HG02798 (cell line): Measurements from ENCODE around the gene NAV2.
"Not testable (repeated sequence)": the region's sequence is repeated elsewhere in the genome, so short reads cannot be mapped to it uniquely, and the experiment has no call there.

Experiments
- ATAC-seq: cut with Tn5 transposase; IDR thresholded peaks from one replicate; pipeline ENCODE4 v1.9.1; 2021; ENCODE audit warnings: mild to moderate bottlenecking; ENCODE audit not compliant: unreplicated experiment, poor library complexity

The NAV2 gene

DNA sequence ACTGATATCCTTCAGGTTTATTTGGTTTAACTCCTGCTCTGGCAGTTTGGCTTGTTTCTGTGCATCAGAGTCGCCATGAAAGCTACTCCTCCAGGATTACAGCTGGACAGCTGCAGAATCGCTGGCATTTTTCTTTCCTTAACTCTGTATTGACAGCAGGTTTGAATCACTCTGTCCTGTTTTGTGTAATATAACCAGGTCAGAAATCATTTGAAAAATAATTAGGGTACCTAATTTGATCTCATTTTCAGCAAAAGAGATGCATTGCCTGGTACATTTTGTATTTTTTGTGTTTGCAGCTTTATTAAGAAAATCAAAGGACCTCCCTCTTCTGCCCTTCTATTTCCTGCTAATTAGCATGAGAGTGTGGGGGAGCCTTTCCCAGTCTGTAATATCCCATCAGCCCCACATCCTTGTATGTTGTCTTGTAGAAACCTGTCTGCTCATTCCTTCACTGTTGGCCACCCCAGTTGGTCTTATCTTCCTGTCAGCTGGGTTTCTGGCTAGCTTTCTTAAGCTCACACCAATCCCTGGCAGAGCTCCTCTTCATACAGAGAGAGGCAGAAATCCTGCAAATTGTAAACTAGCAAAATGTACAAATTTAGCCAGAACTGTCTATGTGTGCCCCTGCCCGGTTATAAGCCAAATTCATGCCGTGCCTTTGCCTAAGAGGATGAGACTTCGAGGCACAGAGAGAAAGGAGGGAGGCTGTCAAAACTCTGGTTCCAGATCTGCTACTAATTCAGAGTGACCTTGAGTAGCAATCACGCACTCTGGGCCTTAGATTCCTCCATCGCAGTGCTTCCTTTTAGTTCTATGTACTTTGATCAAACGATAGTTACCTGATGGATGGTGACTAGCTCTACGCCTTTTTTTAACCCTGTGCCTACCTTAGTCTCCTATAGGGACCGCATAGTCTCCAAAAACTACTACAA, 200.6 kb downstream of the NAV2 start:
- ATAC-seq, result no peak

DNA sequence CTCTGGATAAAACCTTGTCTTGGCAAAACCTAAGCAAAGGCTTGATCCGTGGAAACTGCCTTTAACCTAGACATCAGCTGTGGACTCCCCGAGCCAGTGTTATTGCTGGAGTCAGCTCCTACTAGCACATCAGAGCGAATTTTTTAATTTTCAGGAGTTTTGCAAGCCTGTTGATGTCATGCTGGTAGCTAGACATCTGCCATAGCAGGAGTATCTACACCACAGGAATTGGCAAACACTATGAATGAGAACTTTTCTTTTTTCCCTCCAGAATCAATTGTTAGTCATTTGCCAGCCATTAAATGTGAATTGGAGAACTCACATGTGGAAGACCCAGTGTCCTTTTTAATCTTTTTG, 201.2 kb downstream of the NAV2 start:
- no peak for ATAC-seq

DNA sequence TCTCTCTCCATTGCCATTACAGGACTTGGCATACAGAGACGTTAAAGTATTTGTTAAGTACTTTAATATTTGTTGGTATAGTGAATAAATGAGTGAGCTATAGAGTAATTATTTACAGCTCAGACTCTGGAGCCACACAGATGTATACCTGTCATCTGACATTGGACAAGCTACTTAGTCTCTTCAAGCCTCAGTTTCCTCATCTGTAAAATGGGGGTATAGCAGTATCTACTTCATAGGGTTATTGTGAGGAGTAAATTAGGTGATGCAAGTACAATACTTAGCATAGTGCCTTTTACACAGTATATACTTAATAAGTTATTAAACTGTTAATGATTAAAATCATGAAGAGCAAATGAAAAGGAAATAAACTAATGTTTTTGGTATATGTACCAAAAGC, 203.2 kb downstream of the NAV2 start:
- no peak for ATAC-seq

DNA sequence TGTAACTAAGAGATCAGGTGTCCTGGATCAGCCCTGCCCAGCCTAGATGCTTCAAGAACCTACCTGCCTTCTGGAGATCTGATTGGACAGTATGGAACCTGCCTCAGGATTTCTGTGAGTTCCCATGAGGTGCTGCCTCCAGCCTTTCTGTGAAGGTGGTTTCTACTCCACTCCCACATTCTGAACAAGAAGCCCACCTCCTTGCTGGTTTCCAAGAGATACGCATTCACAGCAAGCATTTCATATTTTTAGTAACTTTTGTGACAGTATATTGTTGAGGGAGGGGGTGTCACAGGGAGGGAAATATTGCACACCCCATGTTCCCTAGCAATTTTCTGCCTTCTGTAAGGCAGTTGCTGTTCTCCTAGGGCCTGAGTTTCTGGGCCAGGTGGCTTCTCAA, 204.4 kb downstream of the NAV2 start:
- no peak for ATAC-seq

DNA sequence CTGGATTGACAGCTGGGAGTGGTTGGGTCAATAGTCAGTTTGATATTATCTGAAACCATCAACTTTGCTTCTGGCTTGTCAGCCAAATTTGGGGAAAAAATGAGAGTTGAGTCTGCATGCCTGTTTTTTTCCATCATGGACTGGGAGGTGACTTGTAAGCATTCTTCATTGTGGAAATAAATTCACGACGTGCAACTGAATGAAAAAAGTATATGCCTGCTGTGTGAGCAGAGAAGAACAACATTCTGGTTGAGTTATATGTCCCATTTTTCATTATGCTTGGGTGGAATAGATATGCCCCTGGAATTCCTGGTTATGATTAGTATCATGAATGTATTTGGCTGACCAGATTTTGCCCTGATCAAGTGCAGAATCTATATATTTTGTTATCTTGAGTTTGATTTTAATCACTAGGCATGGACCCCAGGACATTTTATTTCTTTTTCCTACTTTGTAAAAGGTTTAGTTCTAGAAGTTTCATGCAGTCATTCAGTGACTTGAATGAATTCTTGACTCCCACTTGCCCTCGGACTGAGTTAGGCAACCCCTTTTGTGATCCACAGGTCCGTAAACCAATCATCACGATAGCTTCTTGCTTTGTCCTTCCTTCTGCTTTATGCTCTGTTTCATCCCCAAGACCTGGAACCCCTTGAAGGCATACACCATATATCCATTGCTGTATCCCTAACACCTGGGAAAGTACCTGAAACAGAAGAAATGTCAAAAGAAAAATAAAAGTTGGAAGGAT, 205.8 kb downstream of the NAV2 start:
- no peak for ATAC-seq

DNA sequence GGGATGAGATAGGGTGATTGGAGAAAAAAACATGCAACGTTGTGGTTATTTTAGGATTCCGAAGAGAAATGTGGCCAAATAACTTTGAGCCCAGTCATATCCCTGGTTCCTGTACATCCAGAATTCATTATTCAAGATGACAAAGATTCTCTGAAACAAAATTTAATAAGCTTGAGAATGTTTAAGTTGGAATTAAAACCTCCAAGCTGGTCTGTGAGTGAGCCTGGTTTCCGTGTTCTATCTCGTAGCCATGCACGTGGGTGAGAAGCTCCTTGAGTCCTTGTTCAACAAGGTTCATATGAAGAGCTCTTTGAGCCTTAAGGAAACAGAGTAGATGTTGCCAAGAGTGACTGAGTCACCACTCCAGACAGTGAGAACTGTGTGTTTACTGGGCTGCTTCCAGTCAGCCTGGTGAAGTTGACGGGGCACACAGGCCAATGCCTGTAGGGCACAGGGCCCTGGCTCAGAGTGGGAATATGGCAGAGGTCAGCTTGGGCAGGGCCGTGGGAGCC, 206.5 kb downstream of the NAV2 start:
- ATAC-seq, result no peak

DNA sequence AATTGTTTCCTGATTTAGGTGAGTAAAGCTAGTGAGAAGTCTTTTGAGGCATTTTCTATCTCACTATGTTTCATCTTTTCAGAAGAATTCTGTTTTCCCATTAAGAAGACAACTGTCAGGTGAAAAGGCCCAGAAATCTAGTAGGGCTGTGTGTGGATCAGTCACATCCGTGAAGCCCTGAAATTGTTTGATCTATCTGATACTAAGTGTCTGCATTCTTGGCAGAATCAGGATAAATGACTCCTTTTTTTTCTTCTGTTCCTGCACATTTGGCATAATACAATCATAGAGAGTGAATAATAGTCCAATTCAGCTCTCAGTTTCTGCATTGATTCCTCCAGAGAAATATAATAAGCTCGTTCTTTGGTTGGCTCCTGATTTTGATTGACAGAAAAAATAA, 208.3 kb downstream of the NAV2 start:
- ATAC-seq, result no peak

DNA sequence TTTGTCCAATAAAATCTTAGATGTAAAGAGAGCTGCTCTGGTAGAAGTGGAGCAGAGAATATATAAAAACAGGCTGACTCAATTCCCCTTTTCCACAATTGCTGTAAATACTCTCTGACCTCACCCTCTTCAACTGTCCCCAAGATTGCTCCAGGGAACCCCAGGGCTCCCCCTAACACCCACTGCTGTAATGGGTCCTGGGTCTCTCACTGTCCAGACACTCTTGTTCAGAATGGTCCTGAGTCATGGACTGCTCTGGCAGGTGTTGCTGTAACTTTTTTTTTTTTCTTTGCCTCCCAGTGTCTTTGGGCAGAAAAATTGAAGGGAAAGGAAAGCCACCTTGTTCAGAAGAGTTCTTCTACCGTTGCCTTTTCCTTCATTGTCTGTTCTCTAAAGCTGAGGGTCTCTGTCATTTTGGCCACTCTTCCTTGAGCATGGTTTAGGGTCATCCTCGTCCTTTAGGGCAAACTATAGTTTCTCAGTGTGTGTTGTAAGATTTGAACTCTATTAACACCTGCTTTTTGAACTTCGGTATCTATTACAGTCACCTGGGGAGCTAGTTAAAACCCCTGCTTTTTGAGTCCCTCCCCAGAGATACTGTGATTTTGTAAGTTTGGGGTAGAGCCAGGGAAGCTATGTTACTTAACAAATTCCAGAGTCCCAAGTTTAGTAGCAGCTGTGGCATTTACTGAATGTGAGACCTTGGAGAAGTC, 209.5 kb downstream of the NAV2 start:
- ATAC-seq, result no peak

DNA sequence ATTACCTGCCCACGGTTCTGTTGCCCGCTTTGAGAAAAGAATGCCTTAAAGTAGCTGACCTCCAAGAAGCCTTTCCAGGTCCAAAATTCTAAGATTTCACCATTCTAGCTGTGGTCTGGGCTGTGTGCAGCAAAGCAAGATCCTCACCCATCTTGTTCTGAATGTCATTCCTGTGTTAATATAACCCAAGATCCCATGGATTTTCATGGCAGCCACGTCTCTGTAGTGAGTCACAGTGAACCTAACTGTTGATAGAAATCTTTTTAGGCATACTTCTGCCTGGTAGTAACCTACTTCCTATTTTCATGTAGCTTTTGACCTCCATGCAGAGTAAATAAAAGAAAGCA, 210.0 kb downstream of the NAV2 start:
- no peak for ATAC-seq

DNA sequence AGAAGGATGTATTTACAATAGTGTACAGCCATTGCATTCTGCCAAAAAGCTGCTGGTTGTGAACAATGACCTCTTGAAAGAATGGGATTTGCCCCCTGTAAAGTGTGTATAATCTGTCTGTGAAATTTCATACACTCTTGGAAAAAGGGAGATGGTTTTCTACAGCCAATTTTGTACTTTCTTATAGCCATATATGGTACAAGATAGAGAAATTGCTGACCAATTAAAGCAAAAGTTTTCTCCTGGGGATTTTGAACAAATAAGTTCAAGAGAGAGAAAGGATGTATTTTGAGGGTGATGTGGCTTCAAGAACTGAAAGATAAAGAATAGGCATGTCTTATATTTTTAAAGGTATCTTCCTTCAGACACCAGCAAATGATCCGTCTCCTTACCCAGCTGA, 211.0 kb downstream of the NAV2 start:
- ATAC-seq, result no peak

DNA sequence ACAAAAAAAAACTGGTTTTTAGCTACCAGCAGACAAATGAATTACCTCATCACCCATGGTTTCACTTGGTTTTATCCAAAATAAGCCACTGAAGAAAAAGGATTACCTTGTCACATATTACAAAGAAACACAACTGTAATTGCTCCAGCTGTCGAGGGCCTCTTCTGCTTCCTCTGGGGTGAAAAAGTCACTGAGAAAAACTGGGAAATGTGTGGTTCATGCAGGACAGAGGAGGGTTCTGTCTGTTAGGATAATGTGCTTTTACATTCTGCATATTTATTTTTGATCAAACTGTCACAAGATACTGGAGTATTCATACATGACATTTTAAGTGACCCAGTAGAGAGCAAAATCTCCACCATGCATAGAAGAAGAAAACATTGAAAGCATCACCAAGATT, 211.7 kb downstream of the NAV2 start:
- no peak for ATAC-seq

DNA sequence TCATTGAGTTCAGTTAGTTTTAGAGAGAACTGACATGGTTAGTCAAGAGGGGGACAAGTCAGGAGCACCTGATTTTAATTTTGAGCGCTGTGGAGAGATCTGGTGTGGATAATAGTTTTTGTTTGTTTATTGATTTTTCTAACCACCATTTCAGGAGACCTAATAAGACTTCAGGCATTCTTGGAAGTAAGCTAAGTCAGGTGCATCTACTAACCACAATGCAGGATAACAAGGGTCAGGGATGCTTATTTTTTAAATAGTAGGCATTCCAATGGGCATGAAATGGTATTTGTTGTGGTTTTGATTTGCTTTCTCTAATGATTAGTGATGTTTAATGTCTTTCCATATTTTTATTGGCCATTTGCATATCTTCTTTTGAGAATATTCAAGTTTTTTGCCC, 212.1 kb downstream of the NAV2 start:
- ATAC-seq, result no peak

DNA sequence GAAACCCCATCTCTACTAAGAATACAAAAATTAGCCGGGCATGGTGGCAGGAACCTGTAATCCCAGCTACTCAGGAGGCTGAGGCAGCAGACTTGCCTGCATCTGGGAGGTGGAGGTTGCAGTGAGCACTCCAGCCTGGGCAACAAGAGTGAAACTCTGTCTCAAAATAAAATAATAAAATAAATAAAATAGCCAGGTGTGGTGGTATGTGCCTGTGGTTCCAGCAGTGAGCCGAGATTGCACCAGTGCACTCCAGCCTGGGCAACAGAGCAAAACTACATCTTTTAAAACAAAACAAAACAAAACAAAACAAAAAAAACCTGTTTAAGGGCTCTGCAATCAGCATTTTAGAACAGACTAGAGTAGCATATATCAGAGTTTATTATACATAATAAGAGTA, 214.8 kb downstream of the NAV2 start:
- not testable (repeated sequence) for ATAC-seq

DNA sequence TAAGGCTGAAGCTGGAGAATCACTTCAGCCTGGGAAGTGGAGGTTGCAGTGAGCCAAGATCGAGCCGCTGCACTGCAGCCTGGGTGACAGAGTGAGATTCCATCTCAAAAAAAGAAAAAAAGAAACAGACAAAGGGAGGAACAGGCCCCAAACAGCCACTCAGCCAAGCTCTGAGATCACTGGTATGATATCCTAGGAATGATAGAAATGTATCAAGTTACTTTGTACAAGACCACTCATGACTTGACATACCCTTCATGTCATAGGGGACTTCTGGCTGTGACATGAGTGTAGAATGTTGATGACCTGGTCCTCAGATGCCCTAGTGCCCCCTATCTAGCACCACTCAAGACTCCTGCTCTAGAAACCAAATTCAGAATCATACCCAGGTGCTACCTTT, 216.5 kb downstream of the NAV2 start:
- no peak for ATAC-seq

DNA sequence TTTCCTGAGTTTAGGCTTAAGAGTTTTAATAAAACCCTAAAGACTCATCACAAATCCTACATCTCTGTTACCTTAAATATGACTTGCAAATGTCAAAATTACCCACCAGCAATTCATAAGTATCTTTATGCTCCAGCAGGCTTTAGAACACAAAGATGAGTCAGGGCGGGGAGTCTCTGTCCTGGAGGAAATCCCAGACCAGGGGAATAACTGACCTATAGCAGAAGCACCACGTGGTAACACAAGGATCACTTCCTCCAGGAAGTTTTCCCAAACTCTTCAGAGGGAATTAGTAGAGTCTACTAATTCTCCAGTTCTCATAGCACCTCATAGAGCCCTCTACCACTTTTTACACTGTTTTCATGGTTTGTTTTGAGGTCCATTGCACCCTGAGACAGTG, 217.0 kb downstream of the NAV2 start:
- ATAC-seq, result no peak

DNA sequence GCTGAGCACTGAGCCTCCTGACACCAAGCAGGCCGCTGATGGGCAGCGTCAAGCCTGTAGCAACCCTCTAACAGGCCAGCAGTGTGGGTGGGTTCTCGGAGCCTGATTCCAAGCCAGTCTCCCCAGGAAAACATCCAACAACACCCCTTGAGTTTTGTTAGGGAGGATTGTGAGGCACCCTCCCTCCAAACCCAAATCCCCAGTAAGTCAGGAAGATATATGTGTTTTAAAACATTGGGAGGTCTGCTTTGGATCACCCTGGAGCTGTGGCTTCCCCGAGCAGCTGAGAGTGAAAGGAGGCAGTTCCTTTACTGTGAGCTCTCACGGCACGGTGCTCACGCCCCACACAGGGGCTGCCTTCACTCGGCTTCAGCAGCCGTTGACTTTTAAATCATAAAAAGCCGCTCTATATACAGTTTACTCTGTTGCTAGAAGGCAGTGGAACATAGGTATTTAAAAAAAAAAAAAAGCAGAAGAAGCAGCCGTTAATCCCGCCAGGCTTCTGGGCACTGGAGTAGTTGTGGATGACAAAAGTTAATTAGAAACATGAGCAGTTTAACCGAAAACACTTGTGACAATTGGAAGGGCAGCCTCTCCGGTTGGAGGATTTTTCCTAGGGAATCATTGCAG, 218.6 kb downstream of the NAV2 start:
- no peak for ATAC-seq

DNA sequence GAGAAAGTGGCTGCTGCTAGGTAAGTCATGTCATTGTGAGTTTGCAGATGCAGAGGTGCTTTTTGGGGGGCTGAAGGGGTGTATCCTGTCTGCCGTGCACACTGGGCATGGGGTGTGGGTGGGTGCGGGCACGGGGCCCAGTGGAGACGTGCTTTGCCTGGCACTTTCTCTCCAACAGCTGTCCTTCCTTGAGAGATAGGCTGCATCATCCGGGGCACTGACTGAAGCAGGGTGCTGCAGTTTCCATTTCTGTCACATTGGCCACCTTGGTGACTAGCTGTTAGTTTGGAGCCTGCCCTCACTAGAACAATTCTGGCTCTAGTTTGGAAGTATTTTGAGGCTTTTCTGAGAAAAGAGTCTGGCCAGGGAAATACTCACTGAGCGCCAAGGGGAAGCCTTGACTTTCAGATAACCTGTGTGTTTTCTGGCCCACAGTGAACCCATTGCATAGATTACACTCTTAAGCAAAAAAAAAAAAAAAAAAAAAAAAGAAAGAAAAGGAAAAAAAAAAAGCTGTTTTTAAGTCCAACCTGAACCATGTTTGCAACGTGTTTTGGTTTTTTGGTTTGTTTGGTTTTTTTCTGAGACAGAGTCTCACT, 219.2 kb downstream of the NAV2 start:
- no peak for ATAC-seq

DNA sequence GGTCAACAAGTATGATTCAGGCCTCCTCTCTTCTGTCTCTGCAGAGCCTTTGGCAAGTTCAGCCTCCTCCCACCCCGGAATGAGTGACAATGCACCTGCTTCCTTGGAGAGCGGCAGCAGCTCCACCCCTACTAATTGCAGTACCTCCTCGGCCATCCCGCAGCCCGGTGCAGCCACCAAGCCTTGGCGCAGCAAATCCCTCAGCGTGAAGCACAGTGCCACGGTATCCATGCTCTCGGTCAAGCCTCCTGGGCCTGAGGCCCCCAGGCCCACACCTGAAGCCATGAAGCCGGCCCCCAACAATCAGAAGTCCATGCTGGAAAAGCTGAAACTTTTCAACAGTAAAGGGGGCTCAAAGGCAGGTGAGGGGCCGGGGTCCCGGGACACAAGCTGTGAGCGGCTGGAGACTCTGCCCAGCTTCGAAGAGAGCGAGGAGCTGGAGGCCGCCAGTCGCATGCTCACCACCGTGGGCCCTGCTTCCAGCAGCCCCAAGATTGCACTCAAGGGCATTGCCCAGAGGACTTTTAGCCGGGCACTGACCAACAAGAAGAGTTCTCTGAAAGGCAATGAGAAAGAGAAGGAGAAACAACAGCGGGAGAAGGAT, 220.6 kb downstream of the NAV2 start:
- no peak for ATAC-seq

DNA sequence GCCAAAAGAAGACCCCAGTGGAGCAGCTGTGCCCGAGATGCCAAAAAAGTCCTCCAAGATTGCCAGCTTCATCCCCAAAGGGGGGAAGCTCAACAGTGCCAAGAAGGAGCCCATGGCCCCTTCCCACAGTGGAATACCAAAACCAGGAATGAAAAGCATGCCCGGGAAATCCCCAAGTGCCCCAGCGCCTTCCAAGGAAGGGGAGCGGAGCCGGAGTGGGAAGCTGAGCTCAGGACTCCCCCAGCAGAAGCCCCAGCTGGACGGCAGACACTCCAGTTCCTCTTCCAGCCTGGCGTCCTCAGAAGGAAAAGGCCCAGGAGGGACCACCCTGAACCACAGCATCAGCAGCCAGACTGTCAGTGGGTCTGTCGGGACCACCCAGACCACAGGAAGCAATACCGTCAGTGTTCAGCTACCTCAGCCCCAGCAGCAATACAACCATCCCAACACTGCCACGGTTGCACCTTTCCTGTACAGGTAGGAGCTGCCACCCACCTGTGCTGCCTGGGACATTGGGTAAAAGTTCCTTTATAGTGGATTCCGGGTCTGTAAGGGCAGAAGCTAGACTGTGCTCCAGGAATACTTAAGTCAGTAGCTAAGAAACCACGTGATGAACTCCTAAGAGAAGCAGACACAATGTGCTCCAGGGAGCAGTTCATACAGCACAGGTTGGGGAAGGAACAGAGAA, 221.3 kb downstream of the NAV2 start:
- ATAC-seq, result no peak
